Loucy (cell line): ENCODE data around the gene TACC2.

Source experiments
- H2AFZ ChIP-seq: fragments of 200-600 bp; sonication (generic); 2 replicates; pipeline ENCODE4 v1.6.0; 2016; ENCODE audit warnings: antibody characterized with exemption, mild to moderate bottlenecking, low read length, moderate library complexity
- H3F3A ChIP-seq: fragments of 200-600 bp; 2 replicates; pipeline ENCODE4 v1.6.0; 2016; ENCODE audit warnings: antibody characterized with exemption, low read depth, mild to moderate bottlenecking
- H3K27me3 ChIP-seq: fragments of 200-600 bp; sonication (generic); 2 replicates; pipeline ENCODE4 v1.6.1; 2014; ENCODE audit warnings: low read length, mild to moderate bottlenecking; ENCODE audit not compliant: insufficient read depth, poor library complexity, severe bottlenecking
- H3K36me3 ChIP-seq: fragments of 200-600 bp; sonication (generic); 2 replicates; pipeline ENCODE4 v1.6.1; 2016; ENCODE audit warnings: low read length; ENCODE audit not compliant: insufficient read depth
- H3K4me1 ChIP-seq: fragments of 200-600 bp; sonication (generic); 2 replicates; pipeline ENCODE4 v1.5.1; 2014; ENCODE audit warnings: low read length, mild to moderate bottlenecking; ENCODE audit not compliant: insufficient read depth, poor library complexity, severe bottlenecking
- H3K4me2 ChIP-seq: fragments of 200-600 bp; sonication (generic); 2 replicates; pipeline ENCODE4 v1.6.0; 2014; ENCODE audit warnings: antibody characterized with exemption, low read length, low read depth, mild to moderate bottlenecking; ENCODE audit not compliant: poor library complexity, severe bottlenecking
- H3K4me3 ChIP-seq: fragments of 200-600 bp; sonication (generic); 2 replicates; pipeline ENCODE4 v1.5.1; 2014; ENCODE audit warnings: low read length, mild to moderate bottlenecking, mixed read lengths; ENCODE audit not compliant: poor library complexity, severe bottlenecking
- H3K79me2 ChIP-seq: fragments of 200-600 bp; sonication (generic); 2 replicates; pipeline ENCODE4 v1.6.1; 2014; ENCODE audit warnings: low read length; ENCODE audit not compliant: insufficient read depth
- H3K9ac ChIP-seq: fragments of 200-600 bp; sonication (generic); 2 replicates; pipeline ENCODE4 v1.6.0; 2014; ENCODE audit warnings: mild to moderate bottlenecking, low read depth, low read length, moderate library complexity; ENCODE audit not compliant: poor library complexity, severe bottlenecking
- H3K9me2 ChIP-seq: fragments of 200-600 bp; sonication (generic); replicated peaks from 2 replicates; pipeline ENCODE4 v1.6.1; 2016; ENCODE audit warnings: low read depth, low read length, mixed read lengths
- H3K9me3 ChIP-seq: fragments of 200-600 bp; sonication (generic); 2 replicates; pipeline ENCODE4 v1.6.1; 2014; ENCODE audit warnings: mild to moderate bottlenecking, antibody characterized with exemption, low read length, low read depth; ENCODE audit not compliant: insufficient read depth
- H4K20me1 ChIP-seq: fragments of 200-600 bp; sonication (generic); 2 replicates; pipeline ENCODE4 v1.6.0; 2014; ENCODE audit warnings: antibody characterized with exemption, low read length, mild to moderate bottlenecking; ENCODE audit not compliant: insufficient read depth, poor library complexity, severe bottlenecking
- CTCF ChIP-seq: fragments of 200-600 bp; sonication (generic); conservative IDR thresholded peaks from 2 replicates; pipeline ENCODE4 v1.5.1; 2014; ENCODE audit warnings: mild to moderate bottlenecking, antibody characterized with exemption, low read length
- EZH2phosphoT487 ChIP-seq: fragments of 200-600 bp; IDR thresholded peaks from 2 replicates; pipeline ENCODE4 v1.6.1; 2018; ENCODE audit warnings: antibody characterized with exemption, mild to moderate bottlenecking, moderate library complexity, borderline replicate concordance

TACC2 gene

GRCh38 chr10:122219340-122219739 lies 230.4 kb downstream of the TACC2 start:
- no peaks in the 10 kb centered on the region for H4K20me1 ChIP-seq
- no peaks in the 10 kb centered on the region; the same call in 1 of the 2 replicates for H3K9me3 ChIP-seq
- no peaks in the 10 kb centered on the region for H3K36me3 ChIP-seq
- H2AFZ ChIP-seq: no peak overlapping the region
- H3K4me2 ChIP-seq: no peak overlapping the region
- no peak overlapping the region for H3K9ac ChIP-seq
- no peak overlapping the region for H3K4me3 ChIP-seq
- H3K27me3 ChIP-seq: no peaks in the 10 kb centered on the region
- TF ChIP-seq CTCF (no peak), EZH2phosphoT487 (no peak)
- no peaks in the 10 kb centered on the region for H3F3A ChIP-seq
- H3K4me1 ChIP-seq: no peaks in the 10 kb centered on the region
- no peaks in the 10 kb centered on the region for H3K9me2 ChIP-seq
- H3K79me2 ChIP-seq: no peaks in the 10 kb centered on the region

- no peaks in the 10 kb centered on the region for H3K9me2 ChIP-seq
- no peak for TF ChIP-seq CTCF
- no peak for TF ChIP-seq EZH2phosphoT487
- H3K9ac ChIP-seq: no peak overlapping the region
- no peaks in the 10 kb centered on the region for H3K4me1 ChIP-seq
- H3K27me3 ChIP-seq: no peaks in the 10 kb centered on the region
- no peaks in the 10 kb centered on the region for H4K20me1 ChIP-seq
- H3K9me3 ChIP-seq: no peaks in the 10 kb centered on the region; the same call in 1 of the 2 replicates
- no peak overlapping the region for H3K4me3 ChIP-seq
- no peak overlapping the region for H3K4me2 ChIP-seq
- H3K36me3 ChIP-seq: no peaks in the 10 kb centered on the region
- H3F3A ChIP-seq: no peaks in the 10 kb centered on the region
- H3K79me2 ChIP-seq: no peaks in the 10 kb centered on the region
- no peak overlapping the region for H2AFZ ChIP-seq
Observed at GRCh38 chr10:122220736-122221135, 231.8 kb downstream of the TACC2 start.

- H3K9ac ChIP-seq: no peak overlapping the region
- H3K9me3 ChIP-seq: no peaks in the 10 kb centered on the region
- no peaks in the 10 kb centered on the region for H3K9me2 ChIP-seq
- no peak overlapping the region for H3K4me3 ChIP-seq
- no peaks in the 10 kb centered on the region for H3K79me2 ChIP-seq
- no peaks in the 10 kb centered on the region for H3K27me3 ChIP-seq
- no peaks in the 10 kb centered on the region for H3F3A ChIP-seq
- no peaks in the 10 kb centered on the region for H3K4me1 ChIP-seq
- no peaks in the 10 kb centered on the region for H3K36me3 ChIP-seq
- H4K20me1 ChIP-seq: no peaks in the 10 kb centered on the region
- TF ChIP-seq CTCF: no peak
- TF ChIP-seq EZH2phosphoT487: no peak
- no peak overlapping the region for H2AFZ ChIP-seq
- no peak overlapping the region for H3K4me2 ChIP-seq
Observed at GRCh38 chr10:122221958-122222357, 233.0 kb downstream of the TACC2 start.
